ENCODE measurements around the gene PLEKHA4. TPM values are rescaled to one million over a fixed set of nuclear protein-coding genes. Genes with fewer than 3 reads are reported as not detected.

PLEKHA4 gene
- total and polyA plus RNA-seq, 9 of the 15 experiments (the other 6 are each of a cell fraction or from before 2014, with no cell fraction given) = 0.07 to 30.8 (median 11.4) TPM

DNA sequence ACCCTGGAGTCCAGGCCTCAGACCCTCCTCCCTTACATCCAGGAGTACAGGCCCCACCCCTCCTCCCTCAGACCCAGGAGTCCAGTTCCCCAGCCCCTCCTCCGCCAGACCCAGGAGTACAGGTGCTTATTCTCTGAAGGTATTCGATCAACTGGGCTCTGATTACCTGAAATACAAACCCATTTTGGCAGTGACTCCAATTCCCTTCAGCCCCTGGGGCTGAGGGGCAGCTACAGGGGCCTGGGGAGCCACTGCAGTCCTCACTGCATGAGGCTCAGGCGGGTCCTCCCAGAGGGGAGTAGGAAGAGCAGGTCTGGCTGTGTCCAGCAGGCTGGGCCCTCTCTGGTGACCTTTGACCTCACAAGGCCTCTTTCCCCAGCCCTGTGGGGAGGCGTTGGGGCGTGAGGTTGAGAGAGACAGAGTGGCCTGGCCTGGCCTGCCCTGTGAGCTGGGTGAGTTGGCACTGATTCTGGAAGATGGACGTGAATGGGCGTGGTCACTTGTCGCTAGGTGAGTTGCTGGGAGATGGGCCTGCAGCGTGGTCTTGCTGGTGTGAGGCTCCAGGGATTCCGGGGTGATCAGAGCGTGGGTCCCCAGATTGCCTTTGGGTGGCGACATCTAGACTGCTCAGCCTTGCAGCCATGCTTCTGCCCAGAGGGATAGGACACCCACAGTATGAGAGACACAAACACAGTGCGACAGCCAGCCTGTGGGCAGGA is 60.7 kb downstream of the PLEKHA4 start (continued):
- TF ChIP-seq PHF8 (IDR thresholded peaks at IDR 0.05; ENCODE audit: borderline replicate concordance, low read length) = no peak
- no peak for TF ChIP-seq HNRNPUL1 (IDR thresholded peaks at IDR 0.05; ENCODE audit: low read length)
- TF ChIP-seq KAT2B (IDR thresholded peaks at IDR 0.05; ENCODE audit: low read depth, low read length) = no peak
- TF ChIP-seq, protein P1, sequence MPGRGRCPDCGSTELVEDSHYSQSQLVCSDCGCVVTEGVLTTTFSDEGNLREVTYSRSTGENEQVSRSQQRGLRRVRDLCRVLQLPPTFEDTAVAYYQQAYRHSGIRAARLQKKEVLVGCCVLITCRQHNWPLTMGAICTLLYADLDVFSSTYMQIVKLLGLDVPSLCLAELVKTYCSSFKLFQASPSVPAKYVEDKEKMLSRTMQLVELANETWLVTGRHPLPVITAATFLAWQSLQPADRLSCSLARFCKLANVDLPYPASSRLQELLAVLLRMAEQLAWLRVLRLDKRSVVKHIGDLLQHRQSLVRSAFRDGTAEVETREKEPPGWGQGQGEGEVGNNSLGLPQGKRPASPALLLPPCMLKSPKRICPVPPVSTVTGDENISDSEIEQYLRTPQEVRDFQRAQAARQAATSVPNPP (IDR thresholded peaks at IDR 0.05; ENCODE audit: borderline replicate concordance, insufficient read depth, insufficient read length) = no peak
- TF ChIP-seq, protein P2, sequence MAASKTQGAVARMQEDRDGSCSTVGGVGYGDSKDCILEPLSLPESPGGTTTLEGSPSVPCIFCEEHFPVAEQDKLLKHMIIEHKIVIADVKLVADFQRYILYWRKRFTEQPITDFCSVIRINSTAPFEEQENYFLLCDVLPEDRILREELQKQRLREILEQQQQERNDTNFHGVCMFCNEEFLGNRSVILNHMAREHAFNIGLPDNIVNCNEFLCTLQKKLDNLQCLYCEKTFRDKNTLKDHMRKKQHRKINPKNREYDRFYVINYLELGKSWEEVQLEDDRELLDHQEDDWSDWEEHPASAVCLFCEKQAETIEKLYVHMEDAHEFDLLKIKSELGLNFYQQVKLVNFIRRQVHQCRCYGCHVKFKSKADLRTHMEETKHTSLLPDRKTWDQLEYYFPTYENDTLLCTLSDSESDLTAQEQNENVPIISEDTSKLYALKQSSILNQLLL (CRISPR knock-in tag; IDR thresholded peaks at IDR 0.05; ENCODE audit: borderline replicate concordance) = no peak
- TF ChIP-seq, protein P3, sequence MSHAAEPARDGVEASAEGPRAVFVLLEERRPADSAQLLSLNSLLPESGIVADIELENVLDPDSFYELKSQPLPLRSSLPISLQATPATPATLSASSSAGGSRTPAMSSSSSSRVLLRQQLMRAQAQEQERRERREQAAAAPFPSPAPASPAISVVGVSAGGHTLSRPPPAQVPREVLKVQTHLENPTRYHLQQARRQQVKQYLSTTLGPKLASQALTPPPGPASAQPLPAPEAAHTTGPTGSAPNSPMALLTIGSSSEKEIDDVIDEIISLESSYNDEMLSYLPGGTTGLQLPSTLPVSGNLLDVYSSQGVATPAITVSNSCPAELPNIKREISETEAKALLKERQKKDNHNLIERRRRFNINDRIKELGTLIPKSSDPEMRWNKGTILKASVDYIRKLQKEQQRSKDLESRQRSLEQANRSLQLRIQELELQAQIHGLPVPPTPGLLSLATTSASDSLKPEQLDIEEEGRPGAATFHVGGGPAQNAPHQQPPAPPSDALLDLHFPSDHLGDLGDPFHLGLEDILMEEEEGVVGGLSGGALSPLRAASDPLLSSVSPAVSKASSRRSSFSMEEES (CRISPR knock-in tag; IDR thresholded peaks at IDR 0.05) = no peak
- TF ChIP-seq HCFC1 (IDR thresholded peaks at IDR 0.05; ENCODE audit: low read depth, low read length) = no peak
- no peak for TF ChIP-seq ZNF347 (CRISPR knock-in tag; IDR thresholded peaks at IDR 0.05; ENCODE audit: low read depth)
- no peak for TF ChIP-seq ZNF197 (CRISPR knock-in tag; IDR thresholded peaks at IDR 0.05; ENCODE audit: low read depth)
- TF ChIP-seq, protein P4, sequence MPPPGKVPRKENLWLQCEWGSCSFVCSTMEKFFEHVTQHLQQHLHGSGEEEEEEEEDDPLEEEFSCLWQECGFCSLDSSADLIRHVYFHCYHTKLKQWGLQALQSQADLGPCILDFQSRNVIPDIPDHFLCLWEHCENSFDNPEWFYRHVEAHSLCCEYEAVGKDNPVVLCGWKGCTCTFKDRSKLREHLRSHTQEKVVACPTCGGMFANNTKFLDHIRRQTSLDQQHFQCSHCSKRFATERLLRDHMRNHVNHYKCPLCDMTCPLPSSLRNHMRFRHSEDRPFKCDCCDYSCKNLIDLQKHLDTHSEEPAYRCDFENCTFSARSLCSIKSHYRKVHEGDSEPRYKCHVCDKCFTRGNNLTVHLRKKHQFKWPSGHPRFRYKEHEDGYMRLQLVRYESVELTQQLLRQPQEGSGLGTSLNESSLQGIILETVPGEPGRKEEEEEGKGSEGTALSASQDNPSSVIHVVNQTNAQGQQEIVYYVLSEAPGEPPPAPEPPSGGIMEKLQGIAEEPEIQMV (tag; conservative IDR thresholded peaks at IDR 0.05; ENCODE audit: low read depth) = no peak
- no peak for TF ChIP-seq FOXM1 (IDR thresholded peaks at IDR 0.05; ENCODE audit: low read depth)
- no peak for TF ChIP-seq FOXM1 (CRISPR knock-in tag; IDR thresholded peaks at IDR 0.05; ENCODE audit: low read depth)
- TF ChIP-seq ILF3 (IDR thresholded peaks at IDR 0.05; ENCODE audit: borderline replicate concordance) = no peak
- no peak for TF ChIP-seq RBM34 (IDR thresholded peaks at IDR 0.05; ENCODE audit: borderline replicate concordance, insufficient read depth, low read length)
- no peak for TF ChIP-seq TAF15 (IDR thresholded peaks at IDR 0.05; ENCODE audit: low read depth, low read length)
- TF ChIP-seq RCOR1 (IDR thresholded peaks at IDR 0.05; ENCODE audit: borderline replicate concordance in 1 of 2, low read depth in 2 of 2, low read length in 2 of 2) = no peak
- TF ChIP-seq, protein P5, sequence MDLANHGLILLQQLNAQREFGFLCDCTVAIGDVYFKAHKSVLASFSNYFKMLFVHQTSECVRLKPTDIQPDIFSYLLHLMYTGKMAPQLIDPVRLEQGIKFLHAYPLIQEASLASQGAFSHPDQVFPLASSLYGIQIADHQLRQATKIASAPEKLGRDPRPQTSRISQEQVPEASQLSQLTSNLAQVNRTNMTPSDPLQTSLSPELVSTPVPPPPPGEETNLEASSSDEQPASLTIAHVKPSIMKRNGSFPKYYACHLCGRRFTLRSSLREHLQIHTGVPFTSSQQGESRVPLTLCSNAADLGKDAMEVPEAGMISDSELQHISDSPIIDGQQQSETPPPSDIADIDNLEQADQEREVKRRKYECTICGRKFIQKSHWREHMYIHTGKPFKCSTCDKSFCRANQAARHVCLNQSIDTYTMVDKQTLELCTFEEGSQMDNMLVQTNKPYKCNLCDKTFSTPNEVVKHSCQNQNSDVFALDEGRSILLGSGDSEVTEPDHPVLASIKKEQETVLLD (IDR thresholded peaks at IDR 0.05) = no peak
- no peak for TF ChIP-seq TFAM (CRISPR knock-in tag; conservative IDR thresholded peaks at IDR 0.05)
- no peak for TF ChIP-seq KDM5B (IDR thresholded peaks at IDR 0.05; ENCODE audit: insufficient replicate concordance, low read depth, low read length)
- TF ChIP-seq RFX5 (IDR thresholded peaks at IDR 0.05; ENCODE audit: low read depth, low read length) = peak; percentile 79
